NT2/D1 (cell line): ENCODE results near the gene CLASP1.

Experiments used
- SUZ12 ChIP-seq: IDR thresholded peaks from 2 replicates; pipeline ENCODE4 v1.6.1; 2011; ENCODE audit not compliant: insufficient read length, insufficient read depth; ENCODE audit errors: extremely low read depth
- YY1 ChIP-seq: IDR thresholded peaks from 2 replicates; pipeline ENCODE4 v1.6.1; 2011; ENCODE audit not compliant: insufficient read length, insufficient read depth
- ZNF274 ChIP-seq: IDR thresholded peaks from 2 replicates; pipeline ENCODE4 v1.6.1; 2011; ENCODE audit warnings: mild to moderate bottlenecking, low read depth, low read length

DNA sequence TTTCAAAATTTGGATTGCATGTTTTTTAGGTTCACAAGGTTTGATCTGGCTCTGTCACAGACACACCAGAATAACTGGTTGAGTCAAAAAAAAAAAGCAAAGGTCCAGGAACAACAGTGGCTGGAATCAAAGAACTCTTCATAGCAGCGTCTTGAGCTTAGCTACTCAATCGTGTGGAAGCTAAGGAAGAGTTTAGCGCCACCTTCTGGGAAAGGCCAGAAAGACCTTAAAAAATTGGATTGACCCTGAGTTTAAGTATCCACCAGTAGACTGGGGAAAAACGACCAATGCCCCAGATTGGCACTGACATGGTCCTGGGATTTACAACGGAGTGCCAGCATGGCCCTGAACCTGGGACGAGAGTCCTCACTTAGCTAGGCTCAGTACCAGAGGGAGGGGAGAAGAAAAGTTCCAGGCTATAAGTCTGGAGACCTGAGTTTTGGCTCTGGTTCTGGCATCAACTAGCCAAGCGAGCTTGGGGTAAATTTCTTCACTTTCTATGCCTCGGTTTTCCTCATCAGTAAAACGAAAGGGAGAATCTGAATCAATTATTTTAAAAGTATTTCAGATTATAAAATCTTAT lies 293.1 kb downstream of the CLASP1 start:
- TF ChIP-seq ZNF274 (no peak), YY1 (no peak), SUZ12 (no peak)
